DMS153 treated with DMSO at 0.1 percent for 48 hours (cell line): ENCODE data around the gene C4orf50.
A peak's percentile ranks its signal among the peaks of the same experiment; 100 is the strongest.

Source experiments
- DNase-seq: peaks from one replicate; lab custom pipeline; 2025; ENCODE audit not compliant: unreplicated experiment; lab: John Stamatoyannopoulos, UW

Gene C4orf50

DNA sequence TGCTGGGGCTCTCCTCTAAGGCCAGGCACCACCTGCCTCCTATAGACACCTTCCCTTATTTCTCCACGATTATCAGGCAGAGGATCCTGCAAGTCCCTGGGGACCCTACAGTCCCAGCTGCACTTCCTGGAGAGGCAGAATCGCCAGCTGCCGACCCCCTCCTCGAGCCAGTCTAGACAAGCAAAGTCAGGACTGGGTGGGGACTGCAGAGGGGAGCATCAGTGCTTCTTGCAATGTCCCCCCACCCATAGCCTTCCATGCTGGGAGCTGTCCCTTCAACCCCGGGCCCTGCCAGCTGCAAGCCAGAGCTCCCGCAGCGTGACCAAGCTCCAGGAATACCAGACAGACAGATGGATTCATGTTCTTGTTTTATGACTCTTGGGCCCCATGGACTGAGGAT lies 124.0 kb downstream of the C4orf50 start:
- DNase-seq, result no peak

DNA sequence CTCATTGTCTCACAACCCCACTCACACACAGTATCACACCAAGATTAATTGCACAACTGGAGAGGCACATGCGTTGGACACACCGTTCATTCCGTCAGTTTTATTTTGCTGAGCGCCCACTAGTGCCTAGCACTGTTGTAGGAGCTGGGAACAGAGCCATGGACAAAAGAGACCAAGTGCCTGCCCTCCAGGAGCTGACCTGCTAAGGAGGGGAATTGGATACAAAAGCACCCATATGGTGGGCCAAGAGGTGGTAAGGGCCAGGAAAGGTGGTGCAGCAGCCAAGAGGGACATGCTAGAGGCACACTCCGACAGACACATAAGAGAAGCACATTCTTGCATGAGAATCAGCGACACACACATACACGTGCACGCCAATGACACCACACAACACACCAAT lies 124.6 kb downstream of the C4orf50 start:
- DNase-seq, result no peak

DNA sequence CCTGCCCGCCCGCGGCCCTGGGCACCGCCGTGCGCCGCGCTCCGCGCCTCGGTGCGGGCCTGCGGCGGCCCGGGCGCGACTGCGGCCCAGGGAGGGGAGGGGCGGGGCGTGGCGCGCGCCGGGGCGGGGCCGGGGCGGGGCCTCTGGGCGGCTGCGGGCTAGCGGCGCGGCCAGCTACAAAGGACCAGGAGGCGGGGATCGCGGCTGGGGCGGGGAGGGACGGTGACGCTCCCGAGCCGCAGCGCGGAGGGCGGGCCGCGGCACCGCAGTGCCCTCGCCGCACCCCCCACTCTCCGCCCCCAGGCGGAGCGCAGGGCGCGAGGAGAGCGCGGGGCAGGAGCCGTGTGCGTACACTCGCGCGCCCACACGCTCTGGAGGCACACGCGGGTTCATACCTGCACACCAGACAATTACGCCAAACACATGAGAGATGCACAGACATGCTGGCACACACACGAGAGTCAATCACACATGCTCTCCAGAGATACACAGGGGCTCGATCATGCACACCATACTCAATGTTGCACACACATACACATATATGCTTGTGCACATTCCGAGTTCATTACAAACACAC lies 125.1 kb downstream of the C4orf50 start, which contains the start of gene CRMP1:
TSS of gene CRMP1 (minus strand) at position 83 of the 577 bp plus-strand sequence. CDS start 117 bp downstream, outside the sequence.
- peak; percentile 28 for DNase-seq

DNA sequence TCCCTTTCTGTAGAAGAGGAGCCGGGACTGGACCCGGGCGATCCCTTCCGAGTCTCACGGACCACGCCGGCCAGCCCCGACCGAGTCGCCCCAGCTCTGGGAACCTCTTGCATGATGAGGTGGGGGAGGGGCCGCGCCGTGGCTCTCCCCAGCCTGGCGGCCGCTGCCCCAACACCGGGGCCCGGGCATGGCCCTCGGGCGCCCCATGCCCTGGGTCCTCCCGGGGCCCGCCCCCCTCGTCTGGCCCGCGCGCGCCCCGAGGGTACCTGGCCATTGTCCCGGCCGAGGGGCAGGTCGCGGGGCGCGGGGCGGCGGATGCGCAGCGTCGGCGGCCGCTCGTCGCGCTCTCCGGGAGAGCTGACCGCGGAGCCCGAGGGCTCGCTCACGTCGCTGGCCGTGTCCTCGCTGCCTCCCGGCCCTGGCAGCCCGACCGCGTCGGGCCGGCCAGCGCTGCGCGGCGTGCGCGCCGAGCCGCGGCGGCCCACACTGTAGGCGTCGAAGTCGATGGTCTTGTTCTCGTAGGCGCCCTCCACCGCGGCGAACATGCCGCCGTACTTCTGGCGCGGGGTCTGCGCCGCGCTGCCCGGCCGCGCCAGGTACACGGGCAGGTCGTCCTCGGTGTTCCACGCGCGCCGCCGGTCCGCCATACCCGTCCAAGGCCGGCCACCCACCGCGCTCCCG lies 125.8 kb downstream of the C4orf50 start:
- DNase-seq, result no peak

DNA sequence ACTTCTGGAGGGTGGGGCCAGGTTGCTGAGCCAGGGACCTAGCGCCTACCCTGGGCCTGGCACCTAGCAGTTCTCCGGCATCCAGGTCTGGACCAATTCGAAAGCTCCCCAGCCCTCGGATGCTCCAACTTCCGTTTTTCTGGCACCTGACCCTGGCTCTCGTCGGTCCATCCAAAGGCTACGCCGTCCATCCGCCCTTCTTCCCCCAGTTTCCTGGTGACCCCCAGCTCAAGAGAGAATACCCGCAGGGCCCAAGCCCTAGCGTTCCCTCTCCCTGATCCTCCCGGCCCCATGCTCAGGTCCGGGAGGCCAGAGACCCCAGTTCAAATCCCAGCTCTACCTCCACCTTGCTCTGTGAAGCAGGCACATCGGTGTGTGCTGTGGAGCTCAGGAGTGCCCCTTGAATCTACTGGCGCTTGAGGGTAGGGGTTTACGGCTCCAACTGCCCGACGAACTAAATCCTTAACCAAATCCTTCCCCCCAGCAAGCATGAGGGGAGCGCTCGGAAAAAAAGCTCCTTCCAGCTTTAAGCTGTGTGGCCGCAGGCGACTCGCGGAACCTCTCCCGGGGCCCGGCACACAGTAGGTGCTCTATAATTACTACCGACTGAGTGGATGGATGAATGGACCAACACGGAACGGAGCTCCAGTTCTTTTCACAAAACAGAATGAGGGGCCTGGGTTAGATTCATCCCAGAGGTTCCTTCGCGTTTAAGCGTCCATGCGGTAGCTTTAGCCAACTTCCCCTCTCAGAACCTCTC lies 126.5 kb downstream of the C4orf50 start:
- no peak for DNase-seq

DNA sequence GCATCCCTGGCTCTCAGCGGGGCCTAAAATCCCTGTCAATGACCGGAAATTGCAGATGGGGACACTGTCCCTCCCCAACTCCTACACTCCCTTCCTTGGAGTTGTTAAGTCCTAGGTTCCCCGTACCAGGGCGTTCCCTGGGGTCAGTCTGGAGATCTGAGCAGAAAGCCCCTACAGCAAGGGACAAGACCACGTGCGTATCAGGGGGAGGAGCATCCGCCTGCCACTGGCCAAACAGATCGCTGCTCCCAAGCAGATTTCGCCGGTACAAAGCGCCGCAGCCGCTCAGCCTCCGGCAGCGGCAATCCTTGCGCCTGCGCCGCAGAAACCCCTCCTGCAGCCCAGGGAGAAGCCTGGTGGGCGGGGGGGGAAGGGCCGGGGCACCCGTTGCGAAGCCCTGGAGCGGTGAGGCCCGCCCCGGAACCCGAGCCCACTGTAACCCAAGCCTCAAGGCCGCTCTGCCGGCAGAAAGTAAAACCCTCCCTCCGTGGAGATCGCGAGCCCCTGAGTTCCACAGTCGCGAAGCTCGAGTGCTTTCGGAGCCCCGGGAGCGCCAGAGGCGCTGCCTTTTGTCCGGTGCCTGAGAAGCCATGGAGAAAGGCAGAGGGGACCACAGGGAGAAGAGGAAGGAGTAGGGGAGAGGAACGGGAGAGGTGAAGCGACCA lies 128.0 kb downstream of the C4orf50 start:
- peak; percentile 47 for DNase-seq

DNA sequence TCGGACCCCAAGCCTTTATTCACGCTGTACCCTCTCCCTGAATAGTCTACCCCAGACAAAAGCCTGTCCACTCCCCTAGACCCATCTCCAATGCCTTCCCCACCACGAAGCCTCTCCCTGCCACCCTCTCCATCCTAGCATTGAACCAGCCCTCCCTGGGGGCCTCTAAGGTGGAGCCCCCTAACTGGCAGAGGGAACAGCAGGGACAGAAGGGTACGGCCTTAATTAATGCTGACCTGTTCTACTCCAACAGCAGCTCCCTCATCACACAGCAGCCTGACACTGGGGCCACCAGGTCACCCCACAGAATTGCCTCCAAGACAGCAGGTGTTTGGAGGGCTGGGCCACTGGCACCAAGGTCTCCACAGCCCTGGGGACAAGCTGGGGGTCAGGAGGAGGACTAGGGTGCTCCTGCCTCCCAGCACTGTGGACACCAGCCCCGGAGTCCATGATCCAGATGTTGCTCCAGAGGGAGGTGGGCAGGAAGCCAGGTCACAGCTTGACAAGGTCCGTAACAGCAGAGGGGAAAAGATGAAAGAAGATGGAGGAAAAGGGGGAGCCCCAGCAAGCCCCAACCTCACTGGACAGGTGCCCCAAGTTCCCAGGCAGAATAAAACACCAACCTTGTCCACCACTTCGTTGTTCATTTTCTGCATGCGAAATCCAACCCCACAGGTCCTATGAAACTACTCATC lies 129.1 kb downstream of the C4orf50 start:
- DNase-seq, result no peak

DNA sequence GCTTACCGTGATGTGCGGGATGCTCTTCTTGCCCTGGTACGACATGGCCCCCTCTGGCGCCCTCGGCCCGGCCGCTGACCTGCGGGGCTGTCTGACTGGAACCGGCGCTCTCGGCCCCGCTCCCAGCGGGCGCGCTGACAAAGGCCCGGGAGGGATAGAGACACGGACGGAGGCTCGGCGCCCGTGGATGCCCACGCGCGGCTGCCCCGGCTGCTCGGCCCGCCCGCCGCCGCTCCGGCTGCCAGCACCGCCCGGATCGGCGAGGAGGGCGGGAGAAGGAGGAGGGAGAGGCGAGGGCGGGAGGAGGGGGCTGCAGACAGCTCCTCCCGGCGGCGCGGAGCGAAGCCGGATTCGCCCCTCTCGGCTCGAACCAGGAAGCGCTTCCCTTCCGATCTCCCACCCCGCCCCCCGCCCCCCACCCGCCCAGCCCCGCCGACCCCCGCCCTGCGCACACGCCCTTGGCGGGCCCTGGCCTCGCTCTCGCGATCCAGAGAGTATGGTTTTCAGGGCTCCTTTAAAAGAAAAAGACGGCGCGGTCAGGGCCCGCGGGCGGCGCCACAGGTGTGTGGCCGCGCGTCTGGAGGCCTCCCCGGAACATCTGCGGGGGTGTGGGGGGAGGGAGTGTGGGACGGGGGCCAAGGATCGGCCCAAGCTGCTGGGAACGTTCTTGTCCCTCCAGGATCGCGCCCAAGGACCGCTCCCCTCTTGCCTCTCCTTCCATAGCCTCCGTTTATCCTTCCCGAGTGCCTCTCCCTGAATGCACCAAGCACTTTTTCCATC lies 129.8 kb downstream of the C4orf50 start:
- no peak for DNase-seq

DNA sequence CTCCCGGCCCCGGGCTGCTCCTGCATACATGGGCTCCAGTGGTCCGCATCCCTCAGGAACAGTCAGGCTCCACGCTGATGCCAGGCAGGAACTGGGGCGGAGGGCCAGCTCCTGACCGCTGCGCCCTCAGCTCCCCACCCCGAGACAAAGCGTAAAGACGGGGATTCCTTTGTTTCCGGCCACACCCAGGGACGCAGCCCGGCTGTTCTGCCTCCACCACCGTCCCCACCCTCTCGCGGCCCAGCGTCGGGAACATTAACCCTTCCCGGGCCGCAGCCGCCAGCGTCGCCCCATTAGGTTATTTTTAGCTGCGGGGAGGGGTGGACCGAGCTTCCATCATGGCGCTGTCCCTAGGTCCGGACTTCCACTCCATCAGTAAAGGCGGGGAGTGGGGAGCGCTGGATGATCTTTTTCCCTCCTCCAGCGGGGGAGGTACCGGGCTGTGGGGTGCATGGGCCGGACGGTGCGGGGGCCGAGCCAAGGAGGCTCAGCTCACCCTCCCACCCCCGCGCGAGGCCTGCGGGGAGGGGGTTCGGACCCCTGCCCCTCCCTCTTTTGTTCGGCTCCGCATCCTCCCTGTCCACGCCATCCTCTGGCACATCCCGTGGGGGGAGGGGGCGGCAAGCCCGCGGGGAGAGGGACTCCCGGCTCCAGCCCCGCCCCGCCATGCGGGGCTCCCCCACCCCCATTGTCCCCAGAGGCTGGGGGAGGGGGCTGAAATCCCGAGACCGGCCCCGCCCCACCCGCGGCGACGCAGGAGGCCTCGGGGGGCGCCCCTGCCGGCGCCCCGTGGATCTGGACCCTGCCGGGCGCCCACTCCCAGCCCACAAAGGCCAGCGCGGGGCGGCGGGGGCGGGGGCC lies 130.6 kb downstream of the C4orf50 start:
- DNase-seq, result no peak

DNA sequence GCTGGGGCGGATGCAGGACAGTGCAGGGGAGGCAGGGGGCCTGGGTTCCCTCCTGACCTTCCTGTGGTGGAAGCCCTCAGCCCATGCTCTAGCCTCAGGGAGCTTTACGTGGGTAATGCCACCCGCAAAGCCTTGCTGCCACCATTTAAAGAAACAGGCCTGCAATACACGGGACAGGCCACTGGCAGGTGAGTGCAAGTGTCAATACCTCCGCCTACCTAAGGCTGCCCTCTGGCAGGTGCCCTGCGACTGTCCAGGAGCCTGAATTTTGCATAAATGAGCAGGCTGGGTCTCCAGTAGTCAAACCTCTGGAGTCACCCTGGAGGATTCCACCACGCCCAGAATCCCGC lies 131.2 kb downstream of the C4orf50 start:
- no peak for DNase-seq

DNA sequence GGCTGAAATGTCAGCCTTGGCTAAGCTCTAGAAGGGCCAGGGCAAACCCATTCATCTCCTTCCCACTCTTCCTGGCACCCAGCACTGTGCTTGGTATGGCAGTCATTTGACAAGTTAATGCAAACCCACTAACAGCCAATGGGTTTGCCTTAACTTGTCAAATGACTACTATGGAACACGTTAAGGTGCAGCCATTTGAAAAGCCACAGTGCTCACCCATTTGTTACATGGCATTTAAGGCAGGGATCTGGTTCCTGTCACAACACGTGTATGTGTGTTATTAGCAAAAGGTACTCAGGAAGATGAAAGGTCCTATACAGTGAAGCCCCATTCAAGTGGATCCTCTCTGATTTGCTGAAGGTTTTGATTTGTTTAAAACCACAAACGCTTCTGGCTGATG lies 132.5 kb downstream of the C4orf50 start:
- DNase-seq, result no peak

DNA sequence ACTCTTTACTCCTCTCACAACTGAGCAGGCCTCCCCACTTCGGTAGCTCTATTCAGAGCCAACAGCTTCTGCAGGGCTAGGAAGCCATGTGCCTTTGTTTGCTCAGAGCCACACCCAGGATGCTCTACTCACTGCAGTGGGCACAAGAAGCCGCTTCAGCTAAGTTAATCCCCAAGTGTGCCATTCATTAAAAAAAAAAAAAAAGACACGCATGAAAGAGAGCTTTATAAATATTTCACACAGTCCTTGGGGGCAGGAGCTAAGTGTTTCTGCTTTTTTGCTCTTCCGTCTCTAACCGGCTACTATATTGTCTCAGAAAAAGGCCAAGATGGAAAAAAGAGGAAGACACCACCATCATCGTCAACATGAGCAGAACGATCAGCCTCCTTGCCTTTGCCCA lies 133.4 kb downstream of the C4orf50 start:
- no peak for DNase-seq

DNA sequence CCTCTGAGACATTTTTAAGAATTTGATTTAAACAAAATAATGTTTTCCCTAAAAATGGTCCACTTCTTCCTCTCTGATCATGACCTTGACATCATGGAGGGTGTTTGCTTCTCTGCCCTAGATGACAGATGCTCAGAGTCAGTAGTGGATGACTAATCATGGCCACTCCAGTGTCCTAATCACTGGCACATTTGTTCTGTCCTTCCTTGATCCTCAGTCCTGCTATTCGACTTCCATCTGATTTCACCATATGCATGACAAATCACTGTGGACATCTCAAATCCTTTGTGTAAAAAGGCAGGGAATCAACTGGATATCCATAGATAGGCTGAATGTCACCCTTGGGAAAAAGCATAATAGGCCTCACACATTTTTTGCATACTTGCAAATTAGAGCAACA lies 134.3 kb downstream of the C4orf50 start:
- no peak for DNase-seq

DNA sequence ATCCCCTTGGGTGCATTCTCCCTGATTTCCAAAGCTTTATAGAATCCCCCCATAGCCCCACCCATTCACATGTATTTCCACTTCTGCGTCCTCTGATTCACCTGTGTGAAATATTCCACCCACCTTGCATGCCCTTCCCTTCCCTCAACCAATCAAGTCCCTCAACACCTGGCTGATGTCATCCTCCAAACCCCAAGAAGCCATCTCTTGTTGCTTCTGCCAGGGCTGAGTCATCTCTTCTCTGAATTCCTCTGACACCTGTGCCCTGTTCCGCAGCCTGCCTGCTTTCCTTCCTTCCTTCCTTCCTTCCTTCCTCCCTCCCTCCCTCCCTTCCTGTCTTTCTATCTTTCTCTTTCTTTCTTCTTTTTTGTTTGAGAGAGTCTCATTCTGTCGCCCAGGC lies 135.3 kb downstream of the C4orf50 start:
- no peak for DNase-seq

DNA sequence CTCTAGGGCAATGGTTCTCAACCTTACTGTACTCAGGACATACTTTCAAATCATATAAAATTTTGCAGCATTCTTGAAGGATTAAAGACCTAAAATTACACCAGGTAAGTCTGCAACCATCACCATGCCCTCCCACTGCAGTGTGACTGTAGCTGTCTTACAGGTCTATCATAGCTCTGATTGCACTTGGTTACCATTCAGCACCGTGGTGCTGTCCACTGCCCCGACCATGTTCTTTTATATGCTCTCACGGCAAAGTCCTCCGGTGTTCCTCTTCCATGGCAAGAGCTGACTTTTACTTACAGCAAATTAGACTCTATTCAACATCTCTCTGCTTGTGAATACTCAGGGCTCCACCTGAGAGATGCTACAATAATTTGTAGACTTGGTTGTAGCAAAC lies 136.9 kb downstream of the C4orf50 start:
- DNase-seq, result no peak

DNA sequence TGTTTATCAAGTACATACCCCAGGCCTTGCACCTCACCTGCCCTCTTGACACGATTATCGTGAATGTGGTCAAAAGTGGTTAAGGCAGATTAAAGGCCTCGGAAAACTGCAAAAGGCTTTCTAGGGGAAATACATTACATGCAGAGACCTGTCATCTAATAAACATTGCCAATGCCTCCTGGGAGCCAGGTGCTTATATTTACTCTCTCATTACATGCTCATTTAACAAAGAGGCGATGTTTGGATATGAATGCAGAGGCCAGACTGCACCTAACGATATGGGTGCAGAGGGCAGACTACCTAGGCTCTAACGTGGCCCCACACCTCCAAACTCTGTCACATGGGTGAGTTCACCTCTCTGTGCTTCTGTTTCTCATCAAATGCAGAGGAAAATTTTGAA lies 139.9 kb downstream of the C4orf50 start:
- DNase-seq, result no peak

DNA sequence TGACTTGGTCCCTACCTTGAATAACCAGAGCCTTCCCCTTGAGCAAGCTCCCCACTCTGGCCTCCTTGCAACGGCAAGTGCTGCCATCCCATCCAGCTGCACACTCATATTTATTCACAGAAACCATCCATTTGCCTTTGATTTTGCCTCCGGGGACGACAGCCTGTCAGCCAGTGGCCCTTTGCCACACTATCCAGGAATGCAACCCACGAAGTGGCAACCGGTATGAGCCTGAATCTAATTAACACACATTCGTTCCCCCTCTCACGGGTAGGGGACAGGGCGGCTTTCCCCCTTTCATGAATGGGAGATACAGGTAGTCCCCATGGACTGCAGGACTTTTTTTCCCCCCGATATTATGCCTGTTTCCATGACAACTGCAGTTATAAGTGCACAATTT lies 140.8 kb downstream of the C4orf50 start:
- no peak for DNase-seq

DNA sequence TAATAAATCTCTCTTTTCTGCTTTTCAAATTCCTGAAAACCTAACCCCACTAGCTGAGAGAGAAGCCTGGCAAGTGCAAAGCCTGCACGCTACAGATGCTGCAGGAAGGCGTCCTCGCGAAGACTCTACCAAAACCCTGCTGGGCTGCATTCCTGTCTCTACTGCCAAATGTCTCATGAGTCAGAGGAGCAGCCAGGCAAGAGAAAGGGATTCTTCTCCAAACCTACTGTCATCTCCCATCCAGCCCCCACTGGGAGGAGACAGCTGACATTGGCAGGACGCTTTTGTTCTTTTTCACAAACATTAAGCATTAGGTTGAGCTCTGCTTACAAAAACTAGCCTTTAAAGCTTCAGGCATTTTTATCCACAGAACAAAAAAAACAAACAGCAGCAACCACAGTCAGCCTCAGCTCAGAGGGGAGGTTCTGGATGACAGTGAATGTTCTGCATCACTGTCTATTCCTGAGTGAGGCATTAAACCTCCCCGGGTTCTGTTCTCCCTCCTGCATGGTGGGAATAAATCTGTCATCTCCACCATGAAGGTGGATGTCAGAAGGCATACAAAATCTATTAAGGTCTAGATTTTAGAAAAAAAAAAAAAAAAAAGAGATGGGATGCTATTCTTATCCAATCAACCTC lies 143.3 kb downstream of the C4orf50 start:
- DNase-seq, result no peak

DNA sequence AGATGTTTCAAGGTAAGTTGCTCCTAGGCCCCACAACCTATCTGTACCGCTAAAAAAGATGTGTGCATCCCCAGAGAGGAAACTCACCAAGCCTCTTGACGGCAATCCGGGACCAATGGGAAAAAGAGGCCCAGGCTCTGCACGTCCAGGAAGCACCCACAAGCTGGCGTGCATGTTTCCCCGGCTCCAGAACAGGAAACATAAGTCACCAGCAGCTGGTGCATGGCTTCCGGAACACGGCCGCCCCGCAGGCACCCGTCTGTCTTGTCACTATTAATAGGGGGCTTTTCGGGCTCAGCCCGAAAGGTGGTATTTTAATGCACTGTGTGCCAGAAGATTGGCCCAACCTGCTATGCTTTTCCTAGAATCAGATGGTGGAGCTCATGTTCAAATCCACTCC lies 147.5 kb downstream of the C4orf50 start:
- DNase-seq, result no peak
